ENCODE data around the gene ZNF534.
A peak's percentile ranks its signal among the peaks of the same experiment; 100 is the strongest.
"Not testable (repeated sequence)": the region's sequence is repeated elsewhere in the genome, so short reads cannot be mapped to it uniquely, and the experiment has no call there.

The ZNF534 gene

GRCh38 chr19:52428937-52429336 lies at the start of gene ZNF534:
TSS of gene ZNF534 (plus strand) at chr19:52429148. CDS start at chr19:52431475, 2,327 bp downstream.
- no peak for DNase-seq

- DNase-seq, result no peak
These were observed 37.8 kb upstream of the ZNF534 start for GRCh38 chr19:52391135-52391534.

GRCh38 chr19:52397310-52398080 lies 31.5 kb upstream of the ZNF534 start, which contains the start of gene ZNF528:
TSS of gene ZNF528 (plus strand) at chr19:52397849. CDS start at chr19:52402014, 4,165 bp downstream.
- no peak for DNase-seq

- no peak for DNase-seq
These were observed 30.9 kb upstream of the ZNF534 start for GRCh38 chr19:52398081-52398441.

- DNase-seq, result no peak
These were observed 18.7 kb upstream of the ZNF534 start for GRCh38 chr19:52410276-52410675.

- no peak for DNase-seq
These were observed 13.2 kb upstream of the ZNF534 start for GRCh38 chr19:52415711-52416110.

- DNase-seq, result no peak
These were observed 13.2 kb downstream of the ZNF534 start for GRCh38 chr19:52442179-52442578.

GRCh38 chr19:52444506-52444905 lies 15.6 kb downstream of the ZNF534 start:
- no peak for DNase-seq

- DNase-seq, result no peak
These were observed 22.3 kb downstream of the ZNF534 start for GRCh38 chr19:52451241-52451640.

- no peak for DNase-seq
These were observed 24.6 kb downstream of the ZNF534 start, which contains the start of gene ZNF578 for GRCh38 chr19:52453324-52454094. TSS of gene ZNF578 (plus strand) at chr19:52453553. CDS start at chr19:52501846, 48,293 bp downstream.

GRCh38 chr19:52464798-52465470 lies 36.0 kb downstream of the ZNF534 start:
- peak; percentile 3 for DNase-seq

GRCh38 chr19:52473655-52474350 lies 44.9 kb downstream of the ZNF534 start:
- DNase-seq, result no peak

- DNase-seq, result no peak
These were observed 45.6 kb downstream of the ZNF534 start for GRCh38 chr19:52474351-52475127.

- not testable (repeated sequence) for DNase-seq
These were observed 55.3 kb downstream of the ZNF534 start for GRCh38 chr19:52484111-52484743.

GRCh38 chr19:52485064-52485463 lies 56.1 kb downstream of the ZNF534 start:
- DNase-seq, result not testable (repeated sequence)

- not testable (repeated sequence) for DNase-seq
These were observed 56.8 kb downstream of the ZNF534 start for GRCh38 chr19:52485561-52486240.

GRCh38 chr19:52492201-52492993 lies 63.4 kb downstream of the ZNF534 start:
- DNase-seq, result no peak

- DNase-seq, result no peak
These were observed 64.1 kb downstream of the ZNF534 start for GRCh38 chr19:52492994-52493470.

- DNase-seq, result no peak
These were observed 65.6 kb downstream of the ZNF534 start for GRCh38 chr19:52494518-52494917.

- DNase-seq, result no peak
These were observed 69.6 kb downstream of the ZNF534 start for GRCh38 chr19:52498571-52498970.
